ENCODE results near the gene VASH2. TPM values are rescaled to one million over a fixed set of nuclear protein-coding genes. Genes with fewer than 3 reads are reported as not detected.
A peak's percentile ranks its signal among the peaks of the same experiment; 100 is the strongest.

Gene VASH2
- total RNA-seq, 1 donor from 2014 or later: 4.2 TPM

GRCh38 chr1:212974711-212975110 is 24.4 kb downstream of the VASH2 start:
- TF ChIP-seq POLR2AphosphoS5 (IDR thresholded peaks at IDR 0.05; ENCODE audit: insufficient read depth in 1 of 2, low read depth in 1 of 2): no peak
- TF ChIP-seq POLR2A (IDR thresholded peaks at IDR 0.05): no peak
- no peak for TF ChIP-seq CTCF (IDR thresholded peaks at IDR 0.05)
- Histone ChIP-seq H3K9me3 (no peaks in the 10 kb centered on the region), H3K27me3 (no peaks in the 10 kb centered on the region), H3K4me3 (no peak overlapping the region), H3K27ac (no peak overlapping the region), H3K36me3 (no peaks in the 10 kb centered on the region), H3K4me1 (no peaks in the 10 kb centered on the region)
- peak in 1 of 2 donors; percentile 27 for DNase-seq (ENCODE audit: extremely low spot score in 2 of 2)
- intact Hi-C loops (cut with DNase I): no loop called here

GRCh38 chr1:212975111-212975918 is 25.0 kb downstream of the VASH2 start:
- H3K9me3 ChIP-seq: no peaks in the 10 kb centered on the region
- no peak overlapping the region for H3K4me3 ChIP-seq
- H3K36me3 ChIP-seq: no peaks in the 10 kb centered on the region
- H3K27me3 ChIP-seq: no peaks in the 10 kb centered on the region
- DNase-seq (ENCODE audit: extremely low spot score in 2 of 2): peak; percentile 46 to 69
- no peak for TF ChIP-seq POLR2A (IDR thresholded peaks at IDR 0.05)
- TF ChIP-seq POLR2AphosphoS5 (IDR thresholded peaks at IDR 0.05; ENCODE audit: insufficient read depth in 1 of 2, low read depth in 1 of 2): no peak
- TF ChIP-seq CTCF (IDR thresholded peaks at IDR 0.05): no peak
- no peaks in the 10 kb centered on the region for H3K4me1 ChIP-seq
- intact Hi-C loops (cut with DNase I): no loop called here
- H3K27ac ChIP-seq: no peak overlapping the region

- no peaks in the 10 kb centered on the region for H3K9me3 ChIP-seq
- no peaks in the 10 kb centered on the region for H3K36me3 ChIP-seq
- no peak for TF ChIP-seq POLR2AphosphoS5 (IDR thresholded peaks at IDR 0.05; ENCODE audit: insufficient read depth in 1 of 2, low read depth in 1 of 2)
- TF ChIP-seq CTCF (IDR thresholded peaks at IDR 0.05): no peak
- no peak for TF ChIP-seq POLR2A (IDR thresholded peaks at IDR 0.05)
- no peak overlapping the region for H3K27ac ChIP-seq
- peak in 1 of 2 donors; percentile 58 for DNase-seq (ENCODE audit: extremely low spot score in 2 of 2)
- no peaks in the 10 kb centered on the region for H3K4me1 ChIP-seq
- H3K4me3 ChIP-seq: no peak overlapping the region
- intact Hi-C loops (cut with DNase I): no loop called here
- H3K27me3 ChIP-seq: no peaks in the 10 kb centered on the region
Measured at GRCh38 chr1:212976586-212976985, 26.2 kb downstream of the VASH2 start.

- Histone ChIP-seq H3K36me3 (no peaks in the 10 kb centered on the region), H3K4me3 (no peak overlapping the region), H3K27me3 (no peaks in the 10 kb centered on the region), H3K4me1 (no peaks in the 10 kb centered on the region), H3K27ac (no peak overlapping the region), H3K9me3 (no peaks in the 10 kb centered on the region)
- intact Hi-C loops (cut with DNase I): no loop called here
- TF ChIP-seq POLR2A (IDR thresholded peaks at IDR 0.05) (no peak), CTCF (IDR thresholded peaks at IDR 0.05) (no peak), POLR2AphosphoS5 (IDR thresholded peaks at IDR 0.05; ENCODE audit: insufficient read depth in 1 of 2, low read depth in 1 of 2) (no peak)
- peak in 1 of 2 donors; percentile 62 for DNase-seq (ENCODE audit: extremely low spot score in 2 of 2)
Measured at GRCh38 chr1:212977781-212978645, 27.7 kb downstream of the VASH2 start.

Data from vagina (tissue), 2 donors.